Mesenchymal stem cell (in vitro differentiated cells and primary cell): Measurements from ENCODE around the gene JMJD7.
"Not testable (repeated sequence)": the region's sequence is repeated elsewhere in the genome, so short reads cannot be mapped to it uniquely, and the experiment has no call there.

Source experiments
- DNase-seq: peaks from one replicate; pipeline ENCODE4 v3.0.0-alpha.2; 2013
- H2AFZ ChIP-seq: one replicate; pipeline ENCODE4 v1.6.1; 2013; ENCODE audit warnings: low read depth, mild to moderate bottlenecking, control low read depth, inconsistent platforms, low read length, moderate library complexity
- H2AK5ac ChIP-seq: 2 replicates; pipeline ENCODE4 v1.6.1; 2013; ENCODE audit warnings: low read length, moderate library complexity, mild to moderate bottlenecking, inconsistent platforms; ENCODE audit not compliant: severe bottlenecking
- H2BK120ac ChIP-seq: one replicate; pipeline ENCODE4 v1.6.1; 2013; ENCODE audit warnings: low read depth, mild to moderate bottlenecking, inconsistent platforms, low read length, moderate library complexity
- H2BK12ac ChIP-seq, 2 experiments: one replicate each; pipeline ENCODE4 v1.6.1; 2013; ENCODE audit warnings: inconsistent platforms in 2 of 2, low read length in 2 of 2, mild to moderate bottlenecking in 2 of 2, moderate library complexity in 2 of 2, control low read depth in 1 of 2
- H2BK15ac ChIP-seq: one replicate; pipeline ENCODE4 v1.6.1; 2013; ENCODE audit warnings: mild to moderate bottlenecking, low read depth, inconsistent platforms; ENCODE audit not compliant: poor library complexity, severe bottlenecking
- H2BK5ac ChIP-seq: 2 replicates; pipeline ENCODE4 v1.6.1; 2013; ENCODE audit warnings: low read depth, mild to moderate bottlenecking, low read length, control low read depth, inconsistent platforms; ENCODE audit not compliant: poor library complexity, severe bottlenecking
- H3K14ac ChIP-seq, 2 experiments: one replicate each; pipeline ENCODE4 v1.6.1; 2013; ENCODE audit warnings: inconsistent platforms in 2 of 2, low read length in 2 of 2, control low read depth in 1 of 2, mild to moderate bottlenecking in 1 of 2, moderate library complexity in 1 of 2
- H3K18ac ChIP-seq, 2 experiments: one replicate each; pipeline ENCODE4 v1.6.1; 2013; ENCODE audit warnings: inconsistent platforms in 2 of 2, low read length in 2 of 2, control low read depth in 1 of 2, low read depth in 1 of 2, mild to moderate bottlenecking in 1 of 2
- H3K23ac ChIP-seq, 2 experiments: one replicate each; pipeline ENCODE4 v1.6.1; 2013; ENCODE audit warnings: inconsistent platforms in 2 of 2, low read length in 2 of 2, mild to moderate bottlenecking in 2 of 2, moderate library complexity in 2 of 2, control low read depth in 1 of 2
- H3K27ac ChIP-seq: 2 replicates; pipeline ENCODE4 v1.5.1; 2013; ENCODE audit warnings: mild to moderate bottlenecking, moderate library complexity, low read length, control low read depth, inconsistent platforms; ENCODE audit not compliant: poor library complexity, severe bottlenecking
- H3K27me3 ChIP-seq, 2 experiments: 2 replicates each; pipeline versions ENCODE4 v1.6.1 to v1.7.0; 2013; ENCODE audit warnings: low read length in 2 of 2, mild to moderate bottlenecking in 2 of 2, moderate library complexity in 2 of 2, control low read depth in 1 of 2, inconsistent platforms in 1 of 2; ENCODE audit not compliant: control insufficient read depth in 1 of 2, insufficient read depth in 1 of 2
- H3K36me3 ChIP-seq, 2 experiments: 2 replicates each; pipeline versions ENCODE4 v1.6.1 to v1.7.0; 2013; ENCODE audit warnings: low read length in 2 of 2, control low read depth in 1 of 2, inconsistent platforms in 1 of 2, low read depth in 1 of 2, mild to moderate bottlenecking in 1 of 2; ENCODE audit not compliant: insufficient read depth in 2 of 2, control insufficient read depth in 1 of 2
- H3K4ac ChIP-seq, 2 experiments: one replicate each; pipeline ENCODE4 v1.6.1; 2013; ENCODE audit warnings: inconsistent platforms in 2 of 2, low read length in 2 of 2, mild to moderate bottlenecking in 2 of 2, moderate library complexity in 2 of 2, control low read depth in 1 of 2, low read depth in 1 of 2
- H3K4me1 ChIP-seq: 2 replicates; pipeline ENCODE4 v1.6.1; 2013; ENCODE audit warnings: low read depth, low read length, control low read depth; ENCODE audit not compliant: control insufficient read depth, insufficient read depth
- H3K4me2 ChIP-seq: 2 replicates; pipeline ENCODE4 v1.6.1; 2013; ENCODE audit warnings: low read length, mild to moderate bottlenecking, inconsistent platforms; ENCODE audit not compliant: poor library complexity, severe bottlenecking
- H3K4me3 ChIP-seq, 2 experiments: 2 replicates each; pipeline versions ENCODE4 v1.5.1 to v1.7.0; 2013; ENCODE audit warnings: low read length in 2 of 2, mild to moderate bottlenecking in 2 of 2, control low read depth in 1 of 2, low read depth in 1 of 2; ENCODE audit not compliant: insufficient read depth in 1 of 2
- H3K79me1 ChIP-seq: replicated peaks from 2 replicates; pipeline ENCODE4 v1.6.1; 2013; ENCODE audit warnings: mild to moderate bottlenecking, control low read depth, low read length, inconsistent platforms; ENCODE audit not compliant: poor library complexity, severe bottlenecking
- H3K9ac ChIP-seq: 2 replicates; pipeline ENCODE4 v1.7.0; 2013; ENCODE audit warnings: mild to moderate bottlenecking, low read length, moderate library complexity
- H3K9me3 ChIP-seq: 2 replicates; pipeline ENCODE4 v1.7.0; 2013; ENCODE audit warnings: mild to moderate bottlenecking, low read length; ENCODE audit not compliant: control insufficient read depth
- H4K8ac ChIP-seq: one replicate; pipeline ENCODE4 v1.6.1; 2013; ENCODE audit warnings: inconsistent platforms, mild to moderate bottlenecking, low read length, moderate library complexity
- H4K91ac ChIP-seq: one replicate; pipeline ENCODE4 v1.6.1; 2013; ENCODE audit warnings: mild to moderate bottlenecking, low read length, inconsistent platforms
- WGBS: methylation state at CpG from one replicate; pipeline ENCODE4 v1.1.7; 2013; ENCODE audit warnings: mixed read lengths; 5-methylcytosine and 5-hydroxymethylcytosine counted together

The JMJD7 gene

GRCh38 chr15:41831291-41831690 lies 3.4 kb downstream of the JMJD7 start:
- not testable (repeated sequence) for H2BK120ac ChIP-seq, H3K27me3 ChIP-seq, H3K4me2 ChIP-seq, H2BK5ac ChIP-seq, H2BK12ac ChIP-seq, H3K14ac ChIP-seq, H3K4me3 ChIP-seq, H4K8ac ChIP-seq, H3K27ac ChIP-seq, H3K4ac ChIP-seq, H3K18ac ChIP-seq, H3K23ac ChIP-seq, H2AFZ ChIP-seq, H2BK15ac ChIP-seq, H3K9me3 ChIP-seq, H2AK5ac ChIP-seq, H3K9ac ChIP-seq, H4K91ac ChIP-seq, DNase-seq
- H3K36me3 ChIP-seq = peaks cover 9 to 42% of the 10 kb centered on the region in 2 experiments
- peaks cover 15% of the 10 kb centered on the region for H3K4me1 ChIP-seq
- peaks cover 14% of the 10 kb centered on the region for H3K79me1 ChIP-seq
- WGBS = 84% methylated on average over 4 of the region's 4 CpGs

GRCh38 chr15:41832208-41832607 lies 4.3 kb downstream of the JMJD7 start:
- no peak for DNase-seq
- Histone ChIP-seq H3K14ac (no peak overlapping the region), H3K9me3 (no peaks in the 10 kb centered on the region), H2AK5ac (no peak overlapping the region), H3K23ac (no peak overlapping the region), H3K4me2 (no peak overlapping the region), H2BK5ac (no peak overlapping the region), H2BK15ac (no peak overlapping the region), H3K79me1 (peaks cover 14% of the 10 kb centered on the region), H3K4me3 (no peak overlapping the region), H3K27ac (no peak overlapping the region), H4K8ac (no peak overlapping the region), H3K27me3 (no peaks in the 10 kb centered on the region), H4K91ac (no peak overlapping the region), H2BK120ac (no peak overlapping the region), H2AFZ (no peak overlapping the region), H3K18ac (no peak overlapping the region), H3K4ac (no peak overlapping the region), H3K4me1 (peaks cover 14% of the 10 kb centered on the region), H3K9ac (no peak overlapping the region), H3K36me3 (peaks cover 5 to 42% of the 10 kb centered on the region in 2 experiments), H2BK12ac (no peak overlapping the region)
- WGBS = 98% methylated on average over 10 of the region's 10 CpGs

GRCh38 chr15:41832875-41833274 lies 5.0 kb downstream of the JMJD7 start:
- Histone ChIP-seq H2BK5ac (no peak overlapping the region), H2BK120ac (no peak overlapping the region), H3K18ac (no peak overlapping the region), H3K23ac (no peak overlapping the region), H3K4me1 (peaks cover 11% of the 10 kb centered on the region), H3K79me1 (peaks cover 14% of the 10 kb centered on the region), H3K14ac (no peak overlapping the region), H4K91ac (no peak overlapping the region), H3K9me3 (no peaks in the 10 kb centered on the region), H3K36me3 (peaks cover 5 to 44% of the 10 kb centered on the region in 2 experiments), H2BK12ac (no peak overlapping the region), H3K4ac (no peak overlapping the region), H3K27me3 (no peaks in the 10 kb centered on the region), H2BK15ac (no peak overlapping the region), H2AFZ (no peak overlapping the region), H3K4me3 (no peak overlapping the region), H2AK5ac (no peak overlapping the region), H4K8ac (no peak overlapping the region), H3K9ac (no peak overlapping the region), H3K4me2 (no peak overlapping the region), H3K27ac (no peak overlapping the region)
- DNase-seq = no peak
- WGBS = 97% methylated on average over 2 of the region's 3 CpGs

- no peak overlapping the region for H3K4me3 ChIP-seq
- no peak overlapping the region for H4K8ac ChIP-seq
- 86% methylated on average over 2 of the region's 3 CpGs for WGBS
- no peak overlapping the region for H2AFZ ChIP-seq
- no peak overlapping the region for H3K9ac ChIP-seq
- H3K79me1 ChIP-seq = peaks cover 14% of the 10 kb centered on the region
- no peak overlapping the region for H2BK12ac ChIP-seq
- no peaks in the 10 kb centered on the region for H3K9me3 ChIP-seq
- no peak overlapping the region for H3K23ac ChIP-seq
- H3K18ac ChIP-seq = no peak overlapping the region
- H3K4me2 ChIP-seq = no peak overlapping the region
- H2AK5ac ChIP-seq = no peak overlapping the region
- no peak overlapping the region for H3K14ac ChIP-seq
- peaks cover 11% of the 10 kb centered on the region for H3K4me1 ChIP-seq
- H3K27me3 ChIP-seq = no peaks in the 10 kb centered on the region
- no peak overlapping the region for H2BK5ac ChIP-seq
- H4K91ac ChIP-seq = no peak overlapping the region
- H3K4ac ChIP-seq = no peak overlapping the region
- peak; percentile 28 for DNase-seq
- H3K27ac ChIP-seq = no peak overlapping the region
- peaks cover 5 to 52% of the 10 kb centered on the region in 2 experiments for H3K36me3 ChIP-seq
- H2BK120ac ChIP-seq = no peak overlapping the region
- no peak overlapping the region for H2BK15ac ChIP-seq
Observed at GRCh38 chr15:41834096-41834495, 6.2 kb downstream of the JMJD7 start.
